Lower leg skin (tissue), 4 donors: ENCODE data around the gene FGD4. TPM values are rescaled to one million over a fixed set of nuclear protein-coding genes. Genes with fewer than 3 reads are reported as not detected.

Experiments used
- DNase-seq, 2 donors: peaks; one replicate each; pipeline ENCODE4 v3.0.0-alpha.2; 2019; ENCODE audit warnings: low spot score in 2 of 2
- H3K4me3 ChIP-seq: fragments of 200-600 bp; sonication (generic); 2 replicates; pipeline ENCODE4 v1.5.1; 2017; ENCODE audit warnings: mild to moderate bottlenecking, low read depth; ENCODE audit not compliant: poor library complexity, severe bottlenecking
- POLR2A ChIP-seq, 2 donors: fragments of 450-650 bp; IDR thresholded peaks; one replicate each; pipeline ENCODE4 v1.6.1; 2016 to 2017; ENCODE audit warnings: antibody characterized with exemption in 2 of 2, mild to moderate bottlenecking in 1 of 2, moderate library complexity in 1 of 2
- WGBS, 2 donors: methylation state at CpG; one replicate each; pipeline ENCODE4 v1.1.5; 2018; 5-methylcytosine and 5-hydroxymethylcytosine counted together
- intact Hi-C: fragments of 100-400 bp; cut with DNase I; formaldehyde crosslinking; loops from one replicate; pipeline ENCODE4 v1.15.0; 2023; ENCODE audit warnings: low total_unique reads
- total RNA-seq, 4 donors: library from RNA; depleted of rRNA; stranded (reverse); fragments of >200 nt; gene quantifications; one replicate each; pipeline ENCODE4 v1.1.0, GENCODE V29; 2016
- TF ChIP-seq, protein P1 (sequence below), 3 donors: fragments of 450-650 bp; IDR thresholded peaks; one replicate each; pipeline ENCODE4 v1.5.1; 2016; ENCODE audit warnings: antibody characterized with exemption in 3 of 3, mild to moderate bottlenecking in 3 of 3, moderate library complexity in 2 of 3

The FGD4 gene
- total RNA-seq, 4 donors from 2014 or later: 40.0 to 62.8 (median 52.0) TPM

- WGBS, 2 donors: 94 to 100% methylated on average over 1 of the region's 1 CpG
- DNase-seq: no peak
- H3K4me3 ChIP-seq: no peak overlapping the region
- intact Hi-C loops: no loop called here
- TF ChIP-seq, protein P1, sequence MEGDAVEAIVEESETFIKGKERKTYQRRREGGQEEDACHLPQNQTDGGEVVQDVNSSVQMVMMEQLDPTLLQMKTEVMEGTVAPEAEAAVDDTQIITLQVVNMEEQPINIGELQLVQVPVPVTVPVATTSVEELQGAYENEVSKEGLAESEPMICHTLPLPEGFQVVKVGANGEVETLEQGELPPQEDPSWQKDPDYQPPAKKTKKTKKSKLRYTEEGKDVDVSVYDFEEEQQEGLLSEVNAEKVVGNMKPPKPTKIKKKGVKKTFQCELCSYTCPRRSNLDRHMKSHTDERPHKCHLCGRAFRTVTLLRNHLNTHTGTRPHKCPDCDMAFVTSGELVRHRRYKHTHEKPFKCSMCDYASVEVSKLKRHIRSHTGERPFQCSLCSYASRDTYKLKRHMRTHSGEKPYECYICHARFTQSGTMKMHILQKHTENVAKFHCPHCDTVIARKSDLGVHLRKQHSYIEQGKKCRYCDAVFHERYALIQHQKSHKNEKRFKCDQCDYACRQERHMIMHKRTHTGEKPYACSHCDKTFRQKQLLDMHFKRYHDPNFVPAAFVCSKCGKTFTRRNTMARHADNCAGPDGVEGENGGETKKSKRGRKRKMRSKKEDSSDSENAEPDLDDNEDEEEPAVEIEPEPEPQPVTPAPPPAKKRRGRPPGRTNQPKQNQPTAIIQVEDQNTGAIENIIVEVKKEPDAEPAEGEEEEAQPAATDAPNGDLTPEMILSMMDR (IDR thresholded peaks at IDR 0.05): no peak
- TF ChIP-seq POLR2A (IDR thresholded peaks at IDR 0.05): no peak
Observed at GRCh38 chr12:32686340-32686739, 287.0 kb downstream of the FGD4 start.

DNA sequence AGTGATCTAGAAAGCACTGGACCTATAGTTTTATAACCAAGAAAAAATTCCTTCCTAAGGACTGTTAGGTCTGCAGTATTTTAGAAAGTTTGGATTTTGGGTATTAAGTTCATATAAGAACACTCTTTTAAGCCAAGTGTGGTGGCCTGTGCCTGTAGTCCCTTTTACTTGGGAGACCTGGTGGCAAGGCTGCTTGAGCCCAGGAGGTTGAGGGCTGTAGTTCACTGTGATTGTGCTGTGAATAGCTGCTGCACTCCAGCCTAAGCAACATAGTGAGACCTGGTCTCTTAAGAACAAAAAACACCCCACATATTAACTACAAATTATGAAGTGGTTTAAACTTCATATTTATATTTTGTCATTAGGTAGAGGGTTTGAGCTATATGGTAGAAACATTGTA lies 289.4 kb downstream of the FGD4 start:
- intact Hi-C loops: no loop called here
- TF ChIP-seq, protein P1 (IDR thresholded peaks at IDR 0.05): no peak
- TF ChIP-seq POLR2A (IDR thresholded peaks at IDR 0.05): no peak
- H3K4me3 ChIP-seq: no peak overlapping the region
- no peak for DNase-seq

GRCh38 chr12:32690927-32691326 lies 291.6 kb downstream of the FGD4 start:
- no peak for DNase-seq
- TF ChIP-seq, protein P1 (IDR thresholded peaks at IDR 0.05): no peak
- no peak for TF ChIP-seq POLR2A (IDR thresholded peaks at IDR 0.05)
- H3K4me3 ChIP-seq: no peak overlapping the region
- intact Hi-C loops: no loop called here
- WGBS, 2 donors: 86 to 98% methylated on average over 8 of the region's 8 CpGs

GRCh38 chr12:32692358-32692757 lies 293.0 kb downstream of the FGD4 start:
- intact Hi-C loops: no loop called here

GRCh38 chr12:32693036-32693435 lies 293.7 kb downstream of the FGD4 start:
- no peak for DNase-seq
- no peak overlapping the region for H3K4me3 ChIP-seq
- no peak for TF ChIP-seq POLR2A (IDR thresholded peaks at IDR 0.05)
- TF ChIP-seq, protein P1 (IDR thresholded peaks at IDR 0.05): no peak
- intact Hi-C loops: no loop called here
- WGBS, 2 donors: 95 to 98% methylated on average over 1 of the region's 1 CpG

More at GRCh38 chr12:32692358-32692757, 293.0 kb downstream of the FGD4 start:
- no peak for TF ChIP-seq POLR2A (IDR thresholded peaks at IDR 0.05)
- TF ChIP-seq, protein P1 (IDR thresholded peaks at IDR 0.05): no peak
- 87 to 88% methylated on average over 1 of the region's 1 CpG for WGBS, 2 donors
- H3K4me3 ChIP-seq: no peak overlapping the region
- no peak for DNase-seq
